GM23248 (cell line): ENCODE results near the gene EAF2. TPM values are rescaled to one million over a fixed set of nuclear protein-coding genes. Genes with fewer than 3 reads are reported as not detected.

Experiments
- DNase-seq: peaks from one replicate; pipeline ENCODE4 v3.0.0-alpha.2; 2015
- H2AFZ ChIP-seq: fragments of 200-600 bp; sonication (generic); 2 replicates; pipeline ENCODE4 v1.6.1; 2016; ENCODE audit warnings: antibody characterized with exemption
- H3F3A ChIP-seq: fragments of 200-600 bp; sonication (generic); 2 replicates; pipeline ENCODE4 v1.6.1; 2016; ENCODE audit warnings: mild to moderate bottlenecking, antibody characterized with exemption, mixed run types; ENCODE audit not compliant: insufficient read depth
- H3K27ac ChIP-seq: fragments of 200-600 bp; sonication (generic); 2 replicates; pipeline ENCODE4 v1.5.1; 2016; ENCODE audit warnings: mild to moderate bottlenecking
- H3K27me3 ChIP-seq: fragments of 200-600 bp; sonication (generic); replicated peaks from 2 replicates; pipeline ENCODE4 v1.6.1; 2016; ENCODE audit warnings: mild to moderate bottlenecking; ENCODE audit not compliant: insufficient read depth
- H3K36me3 ChIP-seq: fragments of 200-600 bp; sonication (generic); 2 replicates; pipeline ENCODE4 v1.6.1; 2016; ENCODE audit warnings: low read depth, mild to moderate bottlenecking
- H3K4me1 ChIP-seq: fragments of 200-600 bp; sonication (generic); 2 replicates; pipeline ENCODE4 v1.6.1; 2016; ENCODE audit warnings: mild to moderate bottlenecking; ENCODE audit not compliant: insufficient read depth
- H3K4me2 ChIP-seq: fragments of 200-600 bp; sonication (generic); one replicate; pipeline ENCODE4 v1.6.1; 2016; ENCODE audit warnings: mild to moderate bottlenecking; ENCODE audit not compliant: unreplicated experiment
- H3K4me3 ChIP-seq: fragments of 200-600 bp; sonication (generic); 2 replicates; pipeline ENCODE4 v1.5.1; 2016; ENCODE audit warnings: mild to moderate bottlenecking
- H3K79me2 ChIP-seq: fragments of 200-600 bp; sonication (generic); 2 replicates; pipeline ENCODE4 v1.6.1; 2016; ENCODE audit warnings: mild to moderate bottlenecking; ENCODE audit not compliant: insufficient read depth
- H3K9ac ChIP-seq: fragments of 200-600 bp; sonication (generic); 2 replicates; pipeline ENCODE4 v1.6.1; 2016; ENCODE audit warnings: mild to moderate bottlenecking
- H3K9me2 ChIP-seq: fragments of 200-600 bp; sonication (generic); 2 replicates; pipeline ENCODE4 v1.6.1; 2016; ENCODE audit warnings: mixed run types, mild to moderate bottlenecking, moderate library complexity; ENCODE audit not compliant: insufficient read depth
- H3K9me3 ChIP-seq: fragments of 200-600 bp; sonication (generic); one replicate; pipeline ENCODE4 v1.6.1; 2017; ENCODE audit warnings: low read depth
- H4K20me1 ChIP-seq: fragments of 200-600 bp; sonication (generic); 2 replicates; pipeline ENCODE4 v1.6.0; 2016; ENCODE audit not compliant: insufficient read depth
- EZH2 ChIP-seq: fragments of 200-600 bp; sonication (generic); IDR thresholded peaks from 2 replicates; pipeline ENCODE4 v1.6.1; 2018; ENCODE audit warnings: antibody characterized with exemption, mild to moderate bottlenecking; ENCODE audit not compliant: insufficient read depth, poor library complexity, severe bottlenecking
- EZH2phosphoT487 ChIP-seq: fragments of 200-600 bp; sonication (generic); IDR thresholded peaks from 2 replicates; pipeline ENCODE4 v1.6.1; 2018; ENCODE audit warnings: antibody characterized with exemption, moderate library complexity, mild to moderate bottlenecking, low read depth; ENCODE audit not compliant: insufficient read depth
- WGBS, 2 experiments: methylation state at CpG; one replicate each; pipeline ENCODE4 v1.1.6; 2015 to 2017; ENCODE audit warnings: low lambda C conversion rate in 2 of 2, low coverage in 1 of 2; ENCODE audit errors: missing lambda C conversion rate in 2 of 2; 5-methylcytosine and 5-hydroxymethylcytosine counted together
- in situ Hi-C: fragments of 300-500 bp; cut with MboI; formaldehyde crosslinking; loops from 2 replicates; pipeline ENCODE4 v1.15.0; 2020
- polyA plus RNA-seq: library from polyadenylated mRNA; unstranded; fragments of >200 nt; fragmentation: Nextera tagmentation; extraction: Ambion mirVana; gene quantifications from 2 replicates; pipeline ENCODE4 v1.2.1, GENCODE V29; 2016
- total RNA-seq: library from RNA; depleted of rRNA; stranded (reverse); fragments of >200 nt; shearing (Covaris generic); gene quantifications from 2 replicates; pipeline ENCODE4 v1.2.3, GENCODE V29; 2014

Gene EAF2
- total and polyA plus RNA-seq, 2 experiments from 2014 or later, result 0.65 to 1.1 TPM

DNA sequence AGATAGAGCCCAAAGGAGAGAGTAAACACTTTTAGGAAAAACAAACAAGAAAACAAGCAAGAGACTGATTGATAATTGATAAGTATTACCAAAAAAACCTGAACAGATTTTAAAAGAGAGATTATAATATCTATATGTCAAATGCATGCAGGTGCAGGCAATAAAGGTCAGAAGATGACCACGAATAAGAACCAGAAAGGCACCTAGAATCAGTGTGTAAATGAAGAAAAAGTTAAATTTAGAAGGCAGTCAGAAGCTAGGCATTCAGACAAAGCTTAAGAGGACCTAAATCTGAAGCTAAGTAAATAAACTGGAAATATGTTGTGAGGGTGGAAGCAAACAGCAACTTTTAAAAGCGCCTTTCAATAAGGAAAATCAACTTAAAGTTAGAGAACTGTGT lies 16.4 kb upstream of the EAF2 start:
- in situ Hi-C loops, result no loop called here
- H3K36me3 ChIP-seq, result peaks cover 23% of the 10 kb centered on the region
- H3K4me2 ChIP-seq, result no peak overlapping the region
- H2AFZ ChIP-seq, result no peak overlapping the region
- WGBS, 2 experiments, result 74 to 77% methylated on average over 2 of the region's 2 CpGs
- no peak overlapping the region for H3K4me3 ChIP-seq
- no peaks in the 10 kb centered on the region for H3K4me1 ChIP-seq
- no peaks in the 10 kb centered on the region for H3K9me2 ChIP-seq
- TF ChIP-seq EZH2 (no peak), EZH2phosphoT487 (no peak)
- no peak for DNase-seq
- H3K79me2 ChIP-seq, result peaks cover 44% of the 10 kb centered on the region
- H4K20me1 ChIP-seq, result no peaks in the 10 kb centered on the region
- no peak overlapping the region for H3K27ac ChIP-seq
- no peak overlapping the region for H3K9ac ChIP-seq
- no peaks in the 10 kb centered on the region for H3K27me3 ChIP-seq
- H3F3A ChIP-seq, result no peaks in the 10 kb centered on the region
- no peaks in the 10 kb centered on the region for H3K9me3 ChIP-seq

DNA sequence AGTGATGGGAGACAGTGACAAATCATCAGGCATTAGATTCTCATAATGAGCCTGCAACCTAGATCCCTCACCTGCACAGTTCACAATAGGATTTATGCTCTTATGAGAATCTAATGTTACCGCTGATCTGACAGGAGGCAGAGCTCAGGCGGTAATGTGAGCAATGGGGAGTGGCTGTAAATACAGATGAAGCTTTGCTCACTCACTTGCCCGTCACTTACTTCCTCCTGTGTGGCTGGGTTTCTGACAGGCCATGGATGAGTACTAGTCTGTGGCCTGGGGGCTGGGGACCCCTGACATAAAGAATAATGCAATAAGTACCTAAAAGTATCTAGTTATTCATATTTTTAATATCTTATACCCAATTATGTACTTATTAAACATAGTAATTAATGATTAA lies 15.8 kb upstream of the EAF2 start:
- DNase-seq, result no peak
- 80 to 92% methylated on average over 3 of the region's 3 CpGs for WGBS, 2 experiments
- H3K9me2 ChIP-seq, result no peaks in the 10 kb centered on the region
- no peaks in the 10 kb centered on the region for H3F3A ChIP-seq
- H3K9ac ChIP-seq, result no peak overlapping the region
- no peak overlapping the region for H3K27ac ChIP-seq
- H2AFZ ChIP-seq, result no peak overlapping the region
- no peaks in the 10 kb centered on the region for H3K9me3 ChIP-seq
- no peaks in the 10 kb centered on the region for H3K27me3 ChIP-seq
- H3K4me3 ChIP-seq, result no peak overlapping the region
- H3K4me2 ChIP-seq, result no peak overlapping the region
- in situ Hi-C loops, result no loop called here
- H3K4me1 ChIP-seq, result no peaks in the 10 kb centered on the region
- no peaks in the 10 kb centered on the region for H4K20me1 ChIP-seq
- H3K36me3 ChIP-seq, result peaks cover 27% of the 10 kb centered on the region
- H3K79me2 ChIP-seq, result peaks cover 44% of the 10 kb centered on the region
- TF ChIP-seq EZH2phosphoT487, result no peak
- TF ChIP-seq EZH2, result no peak

DNA sequence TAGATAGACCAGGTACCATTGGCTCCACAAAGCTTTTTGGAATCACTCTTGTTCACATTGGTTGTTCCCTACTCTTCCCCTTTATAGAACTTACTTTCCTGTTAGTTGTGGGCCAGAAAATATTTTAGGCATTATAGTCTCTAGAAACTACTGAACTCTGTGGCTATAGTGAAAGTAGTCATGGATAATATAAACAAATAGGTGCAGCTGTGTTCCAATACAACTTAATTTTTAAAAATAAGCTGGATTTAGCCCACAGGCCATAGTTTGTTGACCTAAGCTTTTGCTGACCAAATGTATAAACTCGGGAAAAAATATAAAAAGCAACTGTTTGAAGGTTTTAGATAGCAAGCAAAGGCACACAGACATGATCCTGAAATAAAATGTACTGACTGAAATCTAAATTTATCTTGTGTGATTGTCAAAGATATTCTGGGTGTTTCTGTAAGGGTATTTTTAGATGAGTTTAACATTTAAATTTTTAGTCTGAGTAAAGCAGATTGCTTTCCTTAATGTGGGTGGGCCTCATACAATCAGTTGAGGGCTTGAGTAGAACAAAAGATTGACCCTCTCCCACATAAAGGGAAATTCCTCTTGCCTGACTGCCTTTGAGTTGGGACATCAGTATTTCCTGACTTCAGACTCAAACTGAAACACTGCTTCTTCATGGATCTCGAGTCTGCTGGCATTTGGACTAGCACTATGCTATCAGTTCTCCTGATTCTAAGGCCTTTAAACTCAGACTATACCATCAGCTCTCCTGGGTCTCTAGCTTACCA lies 13.4 kb upstream of the EAF2 start:
- WGBS, 2 experiments, result 92 to 98% methylated on average over 2 of the region's 2 CpGs
- H3K36me3 ChIP-seq, result peaks cover 47% of the 10 kb centered on the region
- no peaks in the 10 kb centered on the region for H4K20me1 ChIP-seq
- no peaks in the 10 kb centered on the region for H3K4me1 ChIP-seq
- DNase-seq, result no peak
- no peaks in the 10 kb centered on the region for H3K9me3 ChIP-seq
- H2AFZ ChIP-seq, result no peak overlapping the region
- H3K9ac ChIP-seq, result no peak overlapping the region
- no peaks in the 10 kb centered on the region for H3K9me2 ChIP-seq
- no peak overlapping the region for H3K27ac ChIP-seq
- no peaks in the 10 kb centered on the region for H3K27me3 ChIP-seq
- H3K4me3 ChIP-seq, result no peak overlapping the region
- in situ Hi-C loops, result no loop called here
- no peak overlapping the region for H3K4me2 ChIP-seq
- TF ChIP-seq EZH2, result no peak
- TF ChIP-seq EZH2phosphoT487, result no peak
- H3F3A ChIP-seq, result no peaks in the 10 kb centered on the region
- peaks cover 34% of the 10 kb centered on the region for H3K79me2 ChIP-seq

DNA sequence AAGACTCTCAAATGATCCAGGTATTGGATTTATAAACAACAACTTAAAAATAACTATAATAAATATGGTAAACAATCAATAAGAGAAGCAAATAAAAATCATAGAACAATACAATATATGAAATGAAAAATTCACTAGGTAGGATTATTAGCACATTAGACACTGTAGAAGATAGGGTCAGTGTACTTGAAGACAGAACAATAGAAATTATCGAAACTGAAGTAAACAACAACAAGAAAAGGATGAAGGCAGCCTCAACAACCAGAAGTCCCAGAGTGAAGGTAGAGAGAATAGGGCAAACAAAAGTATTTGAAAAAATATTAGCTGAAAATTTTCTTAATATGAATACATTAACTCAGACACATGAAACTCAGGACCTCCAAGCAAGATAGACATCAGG lies 12.0 kb upstream of the EAF2 start:
- Histone ChIP-seq H3K4me3 (no peak overlapping the region), H2AFZ (no peak overlapping the region), H3K27ac (no peak overlapping the region), H3K27me3 (no peaks in the 10 kb centered on the region), H3K9ac (no peak overlapping the region), H3K4me2 (no peak overlapping the region), H3K9me3 (no peaks in the 10 kb centered on the region), H3K4me1 (no peaks in the 10 kb centered on the region), H3K36me3 (peaks cover 55% of the 10 kb centered on the region), H3K79me2 (peaks cover 22% of the 10 kb centered on the region), H3K9me2 (no peaks in the 10 kb centered on the region), H3F3A (no peaks in the 10 kb centered on the region), H4K20me1 (no peaks in the 10 kb centered on the region)
- in situ Hi-C loops, result no loop called here
- TF ChIP-seq EZH2phosphoT487 (no peak), EZH2 (no peak)
- no peak for DNase-seq
- 91 to 97% methylated on average over 1 of the region's 1 CpG for WGBS, 2 experiments
